ENCODE data around the gene PLEKHG4B. TPM values are rescaled to one million over a fixed set of nuclear protein-coding genes. Genes with fewer than 3 reads are reported as not detected.

PLEKHG4B gene
- polyA plus RNA-seq, 1 of the 3 experiments (the other 2 are of a cell fraction) = 0.18 TPM

GRCh38 chr5:129820-130219 is 37.9 kb downstream of the PLEKHG4B start:
- Histone ChIP-seq H3K36me3 (replicated peaks in 1 of 2; ENCODE audit: control insufficient read depth in 1 of 2, insufficient read depth in 2 of 2, low read length in 1 of 2) (no peaks in the 10 kb centered on the region), H2AFZ (ENCODE audit: low read depth) (no peak overlapping the region), H3K9me2 (no peaks in the 10 kb centered on the region), H3K27me3 (ENCODE audit: insufficient read depth) (no peaks in the 10 kb centered on the region), H3K79me2 (ENCODE audit: insufficient read depth) (no peaks in the 10 kb centered on the region), H3K4me3 (ENCODE audit: low read depth in 2 of 2, low read length in 1 of 2) (no peak overlapping the region), H3K9me3 (no peaks in the 10 kb centered on the region), H4K20me1 (ENCODE audit: insufficient read depth) (no peaks in the 10 kb centered on the region), H3F3A (replicated peaks; ENCODE audit: insufficient read depth) (no peaks in the 10 kb centered on the region), H3K4me2 (no peak overlapping the region), H3K9ac (no peak overlapping the region), H3K4me1 (ENCODE audit: control insufficient read depth in 1 of 2, insufficient read depth in 2 of 2, low read depth in 1 of 2, low read length in 1 of 2) (no peaks in the 10 kb centered on the region), H3K27ac (ENCODE audit: low read depth in 2 of 2, low read length in 1 of 2) (no peak overlapping the region)
- CTCF ChIA-PET = interaction anchor here (1.3 kb wide), 1 partner anchor 59 kb away, joined by 3 read pairs; no protein-coding TSS in a partner anchor
- DNase-seq = no peak
- TF ChIP-seq ELF1 (IDR thresholded peaks at IDR 0.05) = no peak
- TF ChIP-seq SMC3 (IDR thresholded peaks at IDR 0.05; ENCODE audit: low read depth, low read length) = no peak
- TF ChIP-seq GATA2 (CRISPR knock-in tag; IDR thresholded peaks at IDR 0.05) = no peak
- no peak for TF ChIP-seq FOXM1 (IDR thresholded peaks at IDR 0.05; ENCODE audit: low read depth)
- no peak for TF ChIP-seq CHD2 (IDR thresholded peaks at IDR 0.05; ENCODE audit: low read length, partially characterized antibody)
- TF ChIP-seq RFX5 (IDR thresholded peaks at IDR 0.05; ENCODE audit: low read length) = no peak
- TF ChIP-seq FOSL2 (IDR thresholded peaks at IDR 0.05; ENCODE audit: borderline replicate concordance, low read depth) = no peak
- no peak for TF ChIP-seq USF2 (IDR thresholded peaks at IDR 0.05; ENCODE audit: borderline replicate concordance, low read depth, low read length)
- TF ChIP-seq JUND (IDR thresholded peaks at IDR 0.05) = no peak
- TF ChIP-seq CTCF (IDR thresholded peaks at IDR 0.05) = no peak
- no peak for TF ChIP-seq MEF2A (IDR thresholded peaks at IDR 0.05; ENCODE audit: borderline replicate concordance, low read depth)
- TF ChIP-seq TCF12 (IDR thresholded peaks at IDR 0.05) = no peak
- TF ChIP-seq NRF1 (IDR thresholded peaks at IDR 0.05; ENCODE audit: low read depth, low read length) = no peak
- no peak for TF ChIP-seq RCOR1 (IDR thresholded peaks at IDR 0.05; ENCODE audit: low read length)
- no peak for TF ChIP-seq EZH2phosphoT487 (IDR thresholded peaks at IDR 0.05; ENCODE audit: borderline replicate concordance, low read depth)
- TF ChIP-seq SIN3A (IDR thresholded peaks at IDR 0.05; ENCODE audit: borderline replicate concordance, low read depth, low read length) = no peak
- TF ChIP-seq EP300 (IDR thresholded peaks at IDR 0.05; ENCODE audit: borderline replicate concordance in 1 of 2, low read depth in 1 of 2, low read length in 1 of 2) = no peak
- no peak for TF ChIP-seq FOXJ3 (CRISPR knock-in tag; IDR thresholded peaks at IDR 0.05)
- TF ChIP-seq POLR2AphosphoS5 (IDR thresholded peaks at IDR 0.05; ENCODE audit: low read depth, low read length) = no peak
- POLR2A ChIA-PET = no interaction called here

Measured in SK-N-SH (cell line).